ENCODE results near the gene CXCL11.

The CXCL11 gene

DNA sequence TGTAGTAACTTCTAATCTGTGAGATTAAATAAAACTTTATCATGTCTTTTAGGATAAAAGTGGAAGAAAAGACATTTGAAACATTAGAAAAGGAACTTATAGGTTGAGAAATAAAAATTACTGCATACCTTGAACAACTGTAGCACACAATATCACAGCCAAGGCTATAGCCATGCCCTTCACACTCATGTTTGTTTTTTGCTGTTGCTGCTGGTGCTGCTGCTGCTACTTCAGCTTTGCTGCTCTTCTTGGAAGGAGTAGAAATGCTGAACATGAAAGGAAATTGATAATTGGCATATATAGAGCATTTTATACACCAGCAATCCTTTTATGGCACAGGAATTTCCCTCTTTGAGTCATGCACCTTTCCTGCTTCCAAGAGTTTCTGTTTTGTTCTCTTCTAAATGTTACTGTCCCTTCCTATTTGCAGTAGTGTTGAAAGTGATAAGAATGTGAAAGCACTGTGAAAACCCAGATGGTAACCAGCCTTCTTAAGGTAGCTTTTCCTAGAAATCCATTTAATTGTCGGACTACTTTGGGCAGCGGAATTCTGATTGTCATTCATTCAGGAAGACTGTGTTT, at the start of gene CXCL11:
Gene CXCL11 (minus strand): TSS at position 272 of the 582 bp plus-strand sequence. CDS start 83 bp downstream, at position 189.
- Histone ChIP-seq H3K27ac (peak within 1 kb of the TSS; percentile 77), H3K9ac (ENCODE audit: insufficient read length) (peak within 1 kb of the TSS; percentile 4), H3K4me3 (peak within 1 kb of the TSS; percentile 47), H3K36me3 (ENCODE audit: insufficient read depth, low read length) (no peaks in the 10 kb centered on the region), H3K9me3 (ENCODE audit: low read depth, low read length) (no peaks in the 10 kb centered on the region)
- DNase-seq (ENCODE audit: low read depth, low spot score): no peak
- TF ChIP-seq EZH2 (IDR thresholded peaks at IDR 0.05) (no peak), FOXP2 (optimal IDR thresholded peaks at IDR 0.05; ENCODE audit: control extremely low read depth, extremely low read length, insufficient read depth) (no peak), POLR2AphosphoS5 (IDR thresholded peaks at IDR 0.05; ENCODE audit: borderline replicate concordance, low read depth, low read length) (no peak)

DNA sequence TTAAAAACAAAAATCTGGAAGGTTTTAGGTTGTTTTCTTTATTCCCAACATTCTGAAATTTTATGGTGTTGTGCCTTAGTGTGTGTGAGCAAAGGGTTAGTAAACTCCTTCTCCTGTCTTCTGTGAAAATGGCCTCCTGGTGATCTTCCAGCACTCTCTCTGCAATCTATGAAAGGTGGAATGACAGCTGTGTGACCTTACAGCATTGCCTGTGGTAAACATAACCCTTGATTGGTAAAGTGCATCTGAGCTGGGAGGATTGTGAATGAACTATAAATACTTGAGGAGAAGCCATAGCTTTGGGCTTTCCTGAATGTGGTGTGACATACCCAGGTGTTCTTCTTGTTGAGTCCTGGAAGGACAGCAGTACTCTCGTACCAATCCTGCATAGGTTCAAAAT, 48.7 kb upstream of the CXCL11 start:
- H3K9ac ChIP-seq (ENCODE audit: insufficient read length): no peak overlapping the region
- TF ChIP-seq EZH2 (IDR thresholded peaks at IDR 0.05) (no peak), POLR2AphosphoS5 (IDR thresholded peaks at IDR 0.05; ENCODE audit: borderline replicate concordance, low read depth, low read length) (no peak), FOXP2 (optimal IDR thresholded peaks at IDR 0.05; ENCODE audit: control extremely low read depth, extremely low read length, insufficient read depth) (no peak)
- DNase-seq (ENCODE audit: low read depth, low spot score): no peak
- no peaks in the 10 kb centered on the region for H3K9me3 ChIP-seq (ENCODE audit: low read depth, low read length)
- H3K27ac ChIP-seq: no peak overlapping the region
- no peaks in the 10 kb centered on the region for H3K36me3 ChIP-seq (ENCODE audit: insufficient read depth, low read length)
- H3K4me3 ChIP-seq: no peak overlapping the region

DNA sequence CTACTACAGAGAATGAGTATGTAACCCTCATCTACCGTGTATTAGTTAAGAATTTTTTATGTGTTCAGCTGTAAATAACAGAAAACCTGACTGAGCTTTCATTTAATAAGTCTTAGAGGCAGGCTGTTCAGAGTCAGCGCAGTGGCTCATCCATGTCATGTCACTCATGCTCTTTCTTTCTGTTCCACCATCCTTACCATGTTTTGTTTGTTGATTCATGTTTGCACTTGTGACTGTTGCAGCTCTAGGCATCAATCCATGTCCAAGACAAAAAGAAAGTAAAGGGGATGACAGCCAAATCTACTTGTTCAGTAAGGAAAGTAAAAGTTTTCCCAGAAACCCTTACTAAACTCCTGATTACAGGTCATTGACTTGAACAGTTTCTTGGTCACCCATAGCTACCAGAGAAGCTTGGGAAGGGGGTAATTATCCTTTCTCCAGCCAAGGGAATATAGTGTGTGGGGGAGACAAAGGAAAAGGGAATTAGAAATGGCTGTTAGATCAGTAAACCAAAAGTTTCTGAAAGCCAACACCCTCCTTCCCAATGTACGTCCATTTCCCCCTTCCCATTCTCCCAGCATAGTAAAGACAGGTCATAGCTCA, 47.6 kb upstream of the CXCL11 start:
- DNase-seq (ENCODE audit: low read depth, low spot score): no peak
- no peak overlapping the region for H3K27ac ChIP-seq
- TF ChIP-seq EZH2 (IDR thresholded peaks at IDR 0.05) (no peak), FOXP2 (optimal IDR thresholded peaks at IDR 0.05; ENCODE audit: control extremely low read depth, extremely low read length, insufficient read depth) (no peak), POLR2AphosphoS5 (IDR thresholded peaks at IDR 0.05; ENCODE audit: borderline replicate concordance, low read depth, low read length) (no peak)
- H3K9me3 ChIP-seq (ENCODE audit: low read depth, low read length): no peaks in the 10 kb centered on the region
- no peak overlapping the region for H3K9ac ChIP-seq (ENCODE audit: insufficient read length)
- no peak overlapping the region for H3K4me3 ChIP-seq
- no peaks in the 10 kb centered on the region for H3K36me3 ChIP-seq (ENCODE audit: insufficient read depth, low read length)

DNA sequence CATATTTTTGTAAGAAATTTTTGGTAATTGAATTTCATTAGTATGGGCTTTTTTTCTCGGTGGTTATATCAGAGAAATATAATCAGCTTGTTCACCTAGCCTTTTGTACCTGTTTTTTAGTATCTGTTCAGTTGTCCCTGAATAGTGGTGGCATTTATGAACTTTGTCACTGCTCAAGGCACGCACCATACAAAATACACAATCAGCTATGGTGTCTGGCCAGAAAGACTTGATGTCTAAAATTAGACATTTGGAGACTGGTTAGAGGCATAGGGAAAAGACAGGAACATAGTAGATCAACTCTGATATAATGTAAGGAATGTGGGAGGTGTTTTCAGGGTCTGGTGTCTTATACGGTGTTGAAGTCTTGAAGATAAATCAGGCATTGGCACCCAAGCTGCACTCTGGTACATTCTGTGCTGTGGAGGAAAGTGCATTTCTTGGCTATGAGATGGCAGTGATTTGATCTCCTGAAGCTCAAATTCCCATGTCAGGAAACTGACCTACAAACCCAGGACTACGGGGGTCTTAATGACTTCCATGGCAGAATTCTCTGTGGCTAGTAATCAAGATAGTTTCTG, 42.3 kb upstream of the CXCL11 start:
- no peak for TF ChIP-seq EZH2 (IDR thresholded peaks at IDR 0.05)
- no peak for TF ChIP-seq POLR2AphosphoS5 (IDR thresholded peaks at IDR 0.05; ENCODE audit: borderline replicate concordance, low read depth, low read length)
- TF ChIP-seq FOXP2 (optimal IDR thresholded peaks at IDR 0.05; ENCODE audit: control extremely low read depth, extremely low read length, insufficient read depth): no peak
- no peaks in the 10 kb centered on the region; the same call in 1 of the 2 replicates for H3K9me3 ChIP-seq (ENCODE audit: low read depth, low read length)
- no peak for DNase-seq (ENCODE audit: low read depth, low spot score)
- no peak overlapping the region for H3K9ac ChIP-seq (ENCODE audit: insufficient read length)
- peaks cover 6% of the 10 kb centered on the region; the same call in 1 of the 2 replicates for H3K36me3 ChIP-seq (ENCODE audit: insufficient read depth, low read length)
- peak overlapping the region; percentile 95; the same call in 1 of the 2 replicates for H3K27ac ChIP-seq
- no peak overlapping the region for H3K4me3 ChIP-seq

DNA sequence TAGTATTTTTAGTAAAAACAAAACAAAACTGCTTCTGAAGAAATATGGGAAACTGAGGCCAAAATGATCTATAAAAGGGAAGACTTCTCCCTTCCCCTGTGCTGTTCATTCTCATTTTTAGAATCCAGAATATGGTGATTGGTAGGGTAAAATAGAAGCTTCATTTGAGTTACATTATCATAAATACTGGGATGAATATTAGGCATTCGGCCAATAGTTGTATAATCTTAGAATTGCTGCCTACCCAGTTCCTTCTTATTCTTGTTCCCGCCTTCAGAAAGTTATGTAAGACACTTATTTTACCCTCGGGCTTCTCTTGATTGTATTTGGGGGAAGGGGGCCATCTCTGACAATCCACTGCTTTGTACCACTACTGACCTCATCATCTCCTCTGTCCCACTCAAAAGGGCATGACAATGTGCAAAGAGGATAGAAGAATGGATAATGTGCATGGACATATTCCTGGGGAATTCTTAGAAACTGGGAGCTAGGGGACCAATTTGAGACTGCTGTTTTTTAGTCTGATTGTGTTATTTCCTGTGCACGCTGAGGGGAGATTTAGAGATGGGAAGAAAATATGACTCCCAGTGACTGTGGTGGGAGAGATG, 39.2 kb upstream of the CXCL11 start:
- H3K9ac ChIP-seq (ENCODE audit: insufficient read length): no peak overlapping the region
- TF ChIP-seq POLR2AphosphoS5 (IDR thresholded peaks at IDR 0.05; ENCODE audit: borderline replicate concordance, low read depth, low read length) (no peak; the same call in 1 of the 2 replicates), FOXP2 (optimal IDR thresholded peaks at IDR 0.05; ENCODE audit: control extremely low read depth, extremely low read length, insufficient read depth) (no peak)
- H3K4me3 ChIP-seq: peak overlapping the region; percentile 42
- H3K27ac ChIP-seq: peak overlapping the region; percentile 95
- H3K36me3 ChIP-seq (ENCODE audit: insufficient read depth, low read length): peaks cover 6% of the 10 kb centered on the region; the same call in 1 of the 2 replicates
- H3K9me3 ChIP-seq (ENCODE audit: low read depth, low read length): no peaks in the 10 kb centered on the region; the same call in 1 of the 2 replicates
- peak; percentile 83 for DNase-seq (ENCODE audit: low read depth, low spot score)

- no peak for DNase-seq (ENCODE audit: low read depth, low spot score)
- Histone ChIP-seq H3K9me3 (ENCODE audit: low read depth, low read length) (no peaks in the 10 kb centered on the region; the same call in 1 of the 2 replicates), H3K27ac (peak within 1 kb of the TSS; percentile 95), H3K9ac (ENCODE audit: insufficient read length) (no peak within 1 kb of the TSS), H3K36me3 (ENCODE audit: insufficient read depth, low read length) (peaks cover 6% of the 10 kb centered on the region; the same call in 1 of the 2 replicates), H3K4me3 (peak within 1 kb of the TSS; percentile 42)
- no peak for TF ChIP-seq FOXP2 (optimal IDR thresholded peaks at IDR 0.05; ENCODE audit: control extremely low read depth, extremely low read length, insufficient read depth)
- TF ChIP-seq POLR2AphosphoS5 (IDR thresholded peaks at IDR 0.05; ENCODE audit: borderline replicate concordance, low read depth, low read length): no peak
- TF ChIP-seq EZH2 (IDR thresholded peaks at IDR 0.05): no peak
These were observed 38.6 kb upstream of the CXCL11 start, which contains the start of gene ART3 for GRCh38 chr4:76074468-76074867. Gene ART3 (plus strand): TSS chr4:76074709. CDS start chr4:76075890, 1,181 bp downstream.

DNA sequence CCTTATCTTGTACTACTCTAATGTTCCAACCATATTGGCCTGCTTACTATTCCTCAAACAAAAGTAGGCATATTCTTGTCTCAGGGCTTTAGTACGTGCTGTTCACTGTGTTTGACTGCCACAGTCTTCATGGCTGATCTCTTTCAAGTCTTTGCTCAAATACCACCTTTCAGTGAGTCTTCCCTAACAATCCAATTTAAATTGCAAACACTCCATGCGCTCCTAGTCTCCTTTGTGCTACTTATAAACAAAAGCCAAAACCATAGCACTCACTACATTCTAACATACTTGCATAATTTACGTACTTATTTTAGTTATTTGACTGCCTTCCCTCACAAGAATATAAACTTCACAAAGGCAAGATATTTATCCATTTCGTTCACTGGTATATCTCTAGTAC, 36.9 kb upstream of the CXCL11 start:
- TF ChIP-seq POLR2AphosphoS5 (IDR thresholded peaks at IDR 0.05; ENCODE audit: borderline replicate concordance, low read depth, low read length): no peak
- no peak for TF ChIP-seq EZH2 (IDR thresholded peaks at IDR 0.05)
- TF ChIP-seq FOXP2 (optimal IDR thresholded peaks at IDR 0.05; ENCODE audit: control extremely low read depth, extremely low read length, insufficient read depth): no peak
- Histone ChIP-seq H3K4me3 (no peak overlapping the region), H3K27ac (peak overlapping the region; percentile 65), H3K9me3 (ENCODE audit: low read depth, low read length) (no peaks in the 10 kb centered on the region; the same call in 1 of the 2 replicates), H3K9ac (ENCODE audit: insufficient read length) (no peak overlapping the region), H3K36me3 (ENCODE audit: insufficient read depth, low read length) (peaks cover 2% of the 10 kb centered on the region; the same call in 1 of the 2 replicates)
- DNase-seq (ENCODE audit: low read depth, low spot score): no peak

Data from SK-N-MC (cell line).